GM13977 (cell line): ENCODE results near the gene THADA.

Experiments used
- DNase-seq: peaks from one replicate; pipeline ENCODE4 v3.0.0; 2012; ENCODE audit warnings: low spot score
- in situ Hi-C: fragments of 300-500 bp; cut with MboI; formaldehyde crosslinking; loops from one replicate; pipeline ENCODE4 v1.12.0; 2022; ENCODE audit warnings: low sequenced_read_pairs, low pct_unique_long_range_greater_than_20kb, mixed read lengths, inconsistent platforms; ENCODE audit not compliant: unreplicated experiment
- TF ChIP-seq, protein P1 (sequence below): IDR thresholded peaks from 2 replicates; pipeline ENCODE4 v1.5.1; 2012; ENCODE audit warnings: mild to moderate bottlenecking, control low read depth; ENCODE audit not compliant: insufficient read depth; ENCODE audit errors: extremely low read depth, missing control alignments

The THADA gene

DNA sequence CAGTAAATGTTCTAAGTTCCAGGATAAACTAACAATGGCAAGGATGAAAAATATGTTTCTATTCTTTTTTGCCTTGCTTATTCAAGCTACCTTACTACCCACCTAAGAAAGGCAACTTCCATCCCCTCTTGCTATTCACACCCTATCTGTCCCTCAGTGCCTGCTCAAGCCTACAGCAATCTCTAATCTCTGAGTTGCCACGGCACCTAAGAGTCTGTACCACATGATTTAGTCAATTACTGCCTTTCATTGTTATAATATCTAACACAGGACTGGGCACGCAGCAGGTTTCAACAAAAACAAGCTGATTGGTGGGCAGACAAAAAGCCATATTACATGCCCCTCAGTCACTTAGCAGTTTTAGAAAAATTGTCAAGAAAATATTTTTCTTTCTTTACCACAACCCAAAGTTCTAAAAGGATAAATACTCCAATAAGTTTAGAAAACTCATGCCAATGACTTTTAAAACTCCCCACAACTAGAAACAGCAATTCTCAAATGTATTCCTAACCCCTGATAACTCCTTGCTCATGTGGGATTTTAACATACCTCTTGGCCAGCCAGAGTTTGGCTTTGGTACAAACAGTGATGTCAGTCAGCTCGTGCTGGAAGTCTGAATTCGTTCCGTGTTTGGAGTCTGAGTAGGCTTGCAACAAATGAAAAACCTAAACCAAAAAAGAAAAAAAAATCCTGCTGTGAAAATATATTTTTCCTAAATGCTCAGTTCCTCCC lies 252.1 kb downstream of the THADA start:
- in situ Hi-C loops = no loop called here
- TF ChIP-seq, protein P1, sequence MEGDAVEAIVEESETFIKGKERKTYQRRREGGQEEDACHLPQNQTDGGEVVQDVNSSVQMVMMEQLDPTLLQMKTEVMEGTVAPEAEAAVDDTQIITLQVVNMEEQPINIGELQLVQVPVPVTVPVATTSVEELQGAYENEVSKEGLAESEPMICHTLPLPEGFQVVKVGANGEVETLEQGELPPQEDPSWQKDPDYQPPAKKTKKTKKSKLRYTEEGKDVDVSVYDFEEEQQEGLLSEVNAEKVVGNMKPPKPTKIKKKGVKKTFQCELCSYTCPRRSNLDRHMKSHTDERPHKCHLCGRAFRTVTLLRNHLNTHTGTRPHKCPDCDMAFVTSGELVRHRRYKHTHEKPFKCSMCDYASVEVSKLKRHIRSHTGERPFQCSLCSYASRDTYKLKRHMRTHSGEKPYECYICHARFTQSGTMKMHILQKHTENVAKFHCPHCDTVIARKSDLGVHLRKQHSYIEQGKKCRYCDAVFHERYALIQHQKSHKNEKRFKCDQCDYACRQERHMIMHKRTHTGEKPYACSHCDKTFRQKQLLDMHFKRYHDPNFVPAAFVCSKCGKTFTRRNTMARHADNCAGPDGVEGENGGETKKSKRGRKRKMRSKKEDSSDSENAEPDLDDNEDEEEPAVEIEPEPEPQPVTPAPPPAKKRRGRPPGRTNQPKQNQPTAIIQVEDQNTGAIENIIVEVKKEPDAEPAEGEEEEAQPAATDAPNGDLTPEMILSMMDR = no peak
- no peak for DNase-seq

DNA sequence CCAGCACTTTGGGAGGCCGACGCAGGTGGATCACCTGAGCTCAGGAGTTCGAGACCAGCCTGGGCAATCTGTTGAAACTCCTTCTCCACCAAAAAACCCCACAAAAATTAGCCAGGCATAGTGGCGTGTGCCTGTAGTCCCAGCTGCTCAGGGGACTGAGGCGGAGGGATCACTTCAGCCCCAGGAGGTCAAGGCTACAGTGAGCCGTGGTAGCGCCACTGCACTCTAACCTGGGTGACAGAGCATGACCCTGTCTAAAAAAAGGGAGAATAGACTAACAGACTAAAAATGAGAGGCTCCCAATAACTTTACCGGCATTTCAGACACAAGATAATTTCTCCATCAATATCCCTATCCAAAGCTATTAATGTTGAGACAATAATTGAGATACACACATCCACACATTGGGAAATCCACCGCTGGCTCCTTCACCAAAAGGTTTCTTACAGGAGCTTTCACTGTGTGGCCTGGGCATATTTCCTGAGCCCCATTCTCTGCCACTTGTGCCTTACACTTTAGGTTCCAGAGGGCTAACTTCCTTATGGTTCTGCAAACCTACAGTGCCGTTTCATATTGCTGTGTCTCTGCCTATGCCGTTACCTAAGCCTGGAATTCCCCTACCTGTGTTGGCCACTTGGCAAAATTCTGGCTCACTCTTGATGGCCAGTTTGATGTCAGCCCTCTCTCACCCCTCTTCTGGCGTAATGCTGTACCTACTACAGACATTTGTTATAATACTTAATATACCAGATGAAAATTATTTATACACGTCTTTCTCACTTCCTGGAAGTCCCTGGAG lies 253.7 kb downstream of the THADA start:
- in situ Hi-C loops = no loop called here
- DNase-seq = no peak
- TF ChIP-seq, protein P1 = no peak

DNA sequence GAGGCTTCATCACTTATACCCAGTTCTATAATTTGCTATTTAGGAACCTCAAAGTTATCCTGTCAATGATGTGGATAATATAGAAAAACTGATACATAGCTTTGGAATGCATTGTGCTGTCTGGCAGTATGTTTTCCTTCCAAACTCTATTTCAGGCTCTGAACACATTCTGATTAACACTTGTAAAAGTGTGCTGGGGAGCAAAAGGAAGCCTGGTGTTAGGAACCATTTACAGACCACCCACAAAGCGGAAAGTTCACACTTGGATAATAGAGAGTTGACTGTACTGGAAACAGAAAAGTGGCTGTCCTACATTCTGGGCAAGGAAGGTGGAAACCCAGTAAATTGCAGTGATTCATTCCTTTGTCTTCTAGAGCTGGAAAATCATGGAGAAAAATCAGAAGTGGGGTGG lies 254.9 kb downstream of the THADA start:
- DNase-seq = no peak
- TF ChIP-seq, protein P1 = no peak

DNA sequence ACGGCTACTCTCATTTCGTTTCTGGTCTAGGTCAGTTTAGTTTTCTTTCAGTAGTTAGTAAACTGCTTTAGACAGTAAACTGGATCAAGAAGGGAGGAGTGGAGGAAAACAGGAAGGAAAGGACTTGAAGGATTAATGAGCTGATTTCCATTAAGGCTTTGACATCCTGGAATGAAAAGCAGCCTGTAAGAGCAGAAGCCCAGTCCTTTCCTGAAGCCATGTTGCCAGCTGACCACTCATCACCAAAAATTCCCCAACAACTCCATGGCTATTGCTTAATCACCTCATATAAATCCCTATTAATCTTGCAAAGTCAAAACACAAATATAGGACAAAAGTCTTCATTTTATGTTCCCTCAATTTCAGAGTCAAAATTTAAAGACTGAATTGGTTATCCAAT lies 255.8 kb downstream of the THADA start:
- TF ChIP-seq, protein P1 = no peak
- DNase-seq = no peak
- in situ Hi-C loops = no loop called here

More for the DNA sequence above, 254.9 kb downstream of the THADA start:
- in situ Hi-C loops = no loop called here

DNA sequence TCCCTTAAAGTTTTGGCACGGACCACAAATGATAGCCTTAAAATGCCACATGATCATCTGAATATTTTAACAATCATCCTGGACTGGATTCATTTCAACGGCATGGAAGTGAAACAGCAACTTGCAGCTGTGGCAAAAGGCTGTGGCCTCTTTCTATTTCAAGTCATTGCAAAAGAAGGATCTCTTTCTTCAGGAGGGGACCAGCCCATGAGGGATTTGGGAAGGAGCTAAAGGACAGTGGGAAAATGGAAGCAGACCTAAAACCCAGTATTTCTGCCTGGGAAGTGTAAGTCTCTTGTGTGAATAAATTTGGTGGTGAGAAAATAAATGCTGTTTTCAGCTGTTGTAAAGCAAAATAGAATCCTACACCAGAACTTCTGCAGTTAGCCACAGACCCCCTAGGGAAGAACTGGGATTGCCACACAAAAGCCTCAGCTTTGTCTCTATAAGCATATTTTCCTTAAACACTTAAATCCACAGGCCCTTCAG lies 262.1 kb downstream of the THADA start:
- TF ChIP-seq, protein P1 = no peak
- no peak for DNase-seq
- in situ Hi-C loops = no loop called here

DNA sequence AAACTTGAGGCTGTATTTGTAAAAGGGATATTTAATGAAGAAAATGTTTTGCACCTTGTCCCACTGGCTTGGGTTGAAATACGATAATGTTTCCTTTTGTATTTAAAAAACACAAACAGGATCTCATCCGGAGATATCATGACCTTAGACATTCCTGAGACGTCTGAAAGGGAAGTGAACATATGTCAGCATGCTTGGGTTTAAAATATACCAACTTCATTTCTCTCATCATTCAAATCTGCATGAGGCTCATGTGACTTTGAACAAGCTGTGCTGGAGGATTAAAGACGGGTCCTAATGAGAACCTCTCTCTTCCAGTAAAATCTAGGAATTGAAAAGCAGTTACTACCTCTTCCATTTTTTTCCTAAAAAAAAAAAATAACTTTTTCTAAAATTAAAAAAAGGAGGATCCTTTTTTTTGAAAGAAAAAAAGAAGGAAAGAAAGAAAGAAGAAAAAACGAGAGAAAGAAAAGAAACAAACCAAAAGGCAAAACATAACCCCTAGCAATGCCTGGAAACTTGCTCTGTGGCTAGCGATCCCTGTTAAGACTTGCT lies 262.7 kb downstream of the THADA start:
- TF ChIP-seq, protein P1 = no peak
- in situ Hi-C loops = no loop called here
- DNase-seq = no peak
